Putamen (tissue), 1 donor: ENCODE measurements around the gene SPANXN1.
"Not testable (repeated sequence)": the region's sequence is repeated elsewhere in the genome, so short reads cannot be mapped to it uniquely, and the experiment has no call there.

Experiments
- DNase-seq: peaks from one replicate; pipeline ENCODE4 v3.0.0-alpha.2; 2016; ENCODE audit warnings: low spot score

The SPANXN1 gene

GRCh38 chrX:145247203-145247602 is at the start of gene SPANXN1:
Gene SPANXN1, plus strand, starts transcription at chrX:145247503. Its CDS starts 84 bp downstream, at chrX:145247587.
- not testable (repeated sequence) for DNase-seq

GRCh38 chrX:145199078-145199477 is 48.2 kb upstream of the SPANXN1 start:
- no peak for DNase-seq

- no peak for DNase-seq
Measured at GRCh38 chrX:145213504-145213903, 33.8 kb upstream of the SPANXN1 start.

- no peak for DNase-seq
Measured at GRCh38 chrX:145292218-145292617, 44.9 kb downstream of the SPANXN1 start.
